ENCODE data around the gene AGL.
A peak's percentile ranks its signal among the peaks of the same experiment; 100 is the strongest.
"Not testable (repeated sequence)": the region's sequence is repeated elsewhere in the genome, so short reads cannot be mapped to it uniquely, and the experiment has no call there.

The AGL gene

GRCh38 chr1:99849744-99850458, at the start of gene AGL:
TSS of gene AGL (plus strand) at chr1:99850361. CDS start at chr1:99851043, 682 bp downstream.
- DNase-seq = peak; percentile 86

GRCh38 chr1:99801584-99801983, 48.6 kb upstream of the AGL start:
- no peak for DNase-seq

- DNase-seq = no peak
Observed at GRCh38 chr1:99806882-99807281, 43.3 kb upstream of the AGL start.

- peak; percentile 78 for DNase-seq
Observed at GRCh38 chr1:99808391-99809115, 41.6 kb upstream of the AGL start.

- no peak for DNase-seq
Observed at GRCh38 chr1:99811075-99811474, 39.1 kb upstream of the AGL start.

GRCh38 chr1:99811747-99812146, 38.4 kb upstream of the AGL start:
- DNase-seq = no peak

GRCh38 chr1:99814373-99814900, 35.7 kb upstream of the AGL start:
- DNase-seq = no peak

- DNase-seq = no peak
Observed at GRCh38 chr1:99816656-99817055, 33.5 kb upstream of the AGL start.

GRCh38 chr1:99818063-99818699, 32.0 kb upstream of the AGL start:
- no peak for DNase-seq

GRCh38 chr1:99820546-99820945, 29.6 kb upstream of the AGL start:
- DNase-seq = no peak

- no peak for DNase-seq
Observed at GRCh38 chr1:99825098-99825497, 25.1 kb upstream of the AGL start.

GRCh38 chr1:99825702-99826101, 24.5 kb upstream of the AGL start:
- no peak for DNase-seq

GRCh38 chr1:99827970-99828369, 22.2 kb upstream of the AGL start:
- DNase-seq = no peak

GRCh38 chr1:99829269-99829668, 20.9 kb upstream of the AGL start:
- no peak for DNase-seq

GRCh38 chr1:99833911-99834310, 16.2 kb upstream of the AGL start:
- DNase-seq = not testable (repeated sequence)

- not testable (repeated sequence) for DNase-seq
Observed at GRCh38 chr1:99836171-99837103, 13.7 kb upstream of the AGL start.

- not testable (repeated sequence) for DNase-seq
Observed at GRCh38 chr1:99840353-99840752, 9.8 kb upstream of the AGL start.

- no peak for DNase-seq
Observed at GRCh38 chr1:99843760-99844159, 6.4 kb upstream of the AGL start.

GRCh38 chr1:99845201-99845600, 5.0 kb upstream of the AGL start:
- DNase-seq = not testable (repeated sequence)

- no peak for DNase-seq
Observed at GRCh38 chr1:99849413-99849743, 783 bp upstream of the AGL start.

GRCh38 chr1:99850459-99851291, 514 bp downstream of the AGL start:
- no peak for DNase-seq
